Endothelial cell of umbilical vein (primary cell): Measurements from ENCODE around the gene HCAR1.

Experiments
- CTCF ChIP-seq, 2 donors: IDR thresholded peaks; 1 replicate in 1 of 2; 2 replicates in 1 of 2; pipeline ENCODE4 v1.5.1; 2011; ENCODE audit warnings: low read length in 2 of 2, mild to moderate bottlenecking in 2 of 2, moderate library complexity in 2 of 2, control low read depth in 1 of 2, inconsistent platforms in 1 of 2, low read depth in 1 of 2; ENCODE audit not compliant: insufficient read depth in 1 of 2; ENCODE audit errors: extremely low read depth in 1 of 2
- EZH2 ChIP-seq: IDR thresholded peaks from 2 replicates; pipeline ENCODE4 v1.6.1; 2012; ENCODE audit warnings: borderline replicate concordance, low read depth, mild to moderate bottlenecking, moderate library complexity, low read length, inconsistent platforms; ENCODE audit not compliant: severe bottlenecking
- POLR2A ChIP-seq: IDR thresholded peaks from 2 replicates; pipeline ENCODE4 v1.6.1; 2012; ENCODE audit warnings: low read depth, mild to moderate bottlenecking, control low read depth, low read length
- POLR2AphosphoS5 ChIP-seq: IDR thresholded peaks from 2 replicates; pipeline ENCODE4 v1.6.1; 2012; ENCODE audit warnings: low read depth, mild to moderate bottlenecking, control low read depth, low read length, moderate library complexity; ENCODE audit not compliant: insufficient read depth

- TF ChIP-seq CTCF (IDR thresholded peaks at IDR 0.05; ENCODE audit: extremely low read depth in 1 of 2, insufficient read depth in 1 of 2, low read depth in 1 of 2, low read length in 2 of 2) (no peak), POLR2AphosphoS5 (no peak), EZH2 (no peak), POLR2A (no peak)
Observed at GRCh38 chr12:122725452-122726079, 5.1 kb downstream of the HCAR1 start.
